Measurements from ENCODE around the gene PCTP. TPM values are rescaled to one million over a fixed set of nuclear protein-coding genes. Genes with fewer than 3 reads are reported as not detected.
A peak's percentile ranks its signal among the peaks of the same experiment; 100 is the strongest.

Gene PCTP
- 21.1 and 23.6 TPM in 2 replicates for total RNA-seq (2014; rRNA removed; shearing (Covaris generic))

DNA sequence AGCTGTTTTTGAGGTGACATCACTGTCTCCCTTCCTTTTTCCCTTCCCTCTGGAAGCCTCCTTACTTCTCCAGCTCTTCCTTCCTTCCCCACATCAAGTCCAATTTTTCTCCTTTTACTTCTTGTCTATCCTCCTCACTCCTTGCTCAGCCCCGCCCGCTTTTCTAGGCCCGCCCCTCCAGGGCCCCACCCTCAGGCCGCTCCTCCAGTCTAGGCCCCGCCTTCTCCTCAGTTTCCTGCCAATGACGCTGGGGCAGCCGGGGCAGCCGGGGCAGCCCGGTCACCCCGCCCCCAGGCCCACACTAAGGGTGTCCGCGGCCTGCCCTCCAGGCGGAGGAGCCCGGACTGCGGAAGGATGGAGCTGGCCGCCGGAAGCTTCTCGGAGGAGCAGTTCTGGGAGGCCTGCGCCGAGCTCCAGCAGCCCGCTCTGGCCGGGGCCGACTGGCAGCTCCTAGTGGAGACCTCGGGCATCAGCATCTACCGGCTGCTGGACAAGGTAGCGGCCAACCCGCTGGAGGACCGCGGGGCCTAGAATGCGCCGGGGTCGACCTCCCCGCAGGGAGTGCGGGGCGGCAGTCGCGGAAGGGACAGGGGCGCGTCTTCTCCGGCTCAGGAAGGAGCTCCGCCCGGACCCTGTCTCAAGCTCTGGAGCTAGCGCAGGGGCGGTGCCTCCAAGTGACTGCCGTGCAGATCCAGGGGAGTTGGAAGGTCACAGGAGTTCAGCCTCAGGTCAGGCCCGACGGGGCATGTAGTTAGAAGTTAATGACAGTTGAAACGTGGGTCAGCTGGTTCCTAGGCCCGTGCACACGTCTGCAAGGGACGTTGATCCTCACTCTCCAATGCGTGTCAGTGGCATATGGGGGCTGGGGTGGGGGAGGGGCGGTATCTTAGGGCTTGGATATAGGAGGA, at the start of gene PCTP:
PCTP (plus strand) TSS at position 302 of the 908 bp plus-strand sequence; CDS start at position 355, 53 bp downstream.
- H3K27ac ChIP-seq = peak within 1 kb of the TSS; percentile 60
- H3K36me3 ChIP-seq = no peaks in the 10 kb centered on the region
- no peaks in the 10 kb centered on the region for H3K4me1 ChIP-seq
- no peaks in the 10 kb centered on the region for H3K9me3 ChIP-seq (replicated peaks)
- peak within 1 kb of the TSS; percentile 68 for H3K4me3 ChIP-seq
- peak; percentile 93 for DNase-seq
- no peaks in the 10 kb centered on the region for H3K27me3 ChIP-seq

DNA sequence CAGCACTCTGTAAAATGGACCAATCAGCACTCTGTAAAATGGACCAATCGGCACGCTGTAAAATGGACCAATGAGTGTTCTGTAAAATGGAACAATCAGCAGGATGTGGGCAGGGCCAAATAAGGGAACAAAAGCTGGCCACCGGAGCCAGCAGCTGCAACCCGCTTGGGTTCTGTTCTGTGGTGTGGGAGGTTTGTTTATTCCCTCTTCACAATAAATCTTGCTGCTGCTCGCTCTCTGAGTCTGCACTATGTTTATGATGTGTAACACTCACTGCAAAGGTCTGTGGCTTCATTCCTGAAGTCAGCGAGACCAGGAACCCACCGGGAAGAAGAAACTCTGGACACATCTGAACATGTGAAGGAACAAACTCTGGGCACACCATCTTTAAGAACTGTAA, 48.7 kb upstream of the PCTP start:
- no peaks in the 10 kb centered on the region for H3K36me3 ChIP-seq
- no peaks in the 10 kb centered on the region for H3K9me3 ChIP-seq (replicated peaks)
- H3K27me3 ChIP-seq = no peaks in the 10 kb centered on the region
- no peak for DNase-seq
- H3K4me3 ChIP-seq = no peak overlapping the region
- no peak overlapping the region for H3K27ac ChIP-seq
- peaks cover 20% of the 10 kb centered on the region for H3K4me1 ChIP-seq

DNA sequence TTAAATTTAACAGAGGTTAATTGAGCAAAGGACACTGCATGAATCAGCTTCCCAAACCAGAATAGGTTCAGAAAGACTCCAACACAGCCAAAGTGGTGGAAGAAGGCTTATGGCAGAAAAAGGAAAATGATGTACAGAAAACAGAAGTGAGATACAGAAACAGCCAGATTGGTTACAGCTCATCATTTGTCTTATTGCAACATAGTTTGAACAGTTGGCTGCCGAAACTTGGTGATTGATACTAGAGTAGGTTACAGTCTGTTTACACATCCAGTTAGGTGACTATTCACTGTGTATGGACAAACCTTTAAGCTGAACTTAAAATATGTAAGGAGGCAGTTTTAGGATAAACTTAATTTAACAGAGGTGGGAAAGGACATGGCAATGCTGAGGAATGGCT, 46.5 kb upstream of the PCTP start:
- H3K4me1 ChIP-seq = peaks cover 11% of the 10 kb centered on the region
- H3K27me3 ChIP-seq = no peaks in the 10 kb centered on the region
- H3K4me3 ChIP-seq = no peak overlapping the region
- no peak overlapping the region for H3K27ac ChIP-seq
- no peak for DNase-seq
- H3K9me3 ChIP-seq (replicated peaks) = no peaks in the 10 kb centered on the region
- H3K36me3 ChIP-seq = no peaks in the 10 kb centered on the region

DNA sequence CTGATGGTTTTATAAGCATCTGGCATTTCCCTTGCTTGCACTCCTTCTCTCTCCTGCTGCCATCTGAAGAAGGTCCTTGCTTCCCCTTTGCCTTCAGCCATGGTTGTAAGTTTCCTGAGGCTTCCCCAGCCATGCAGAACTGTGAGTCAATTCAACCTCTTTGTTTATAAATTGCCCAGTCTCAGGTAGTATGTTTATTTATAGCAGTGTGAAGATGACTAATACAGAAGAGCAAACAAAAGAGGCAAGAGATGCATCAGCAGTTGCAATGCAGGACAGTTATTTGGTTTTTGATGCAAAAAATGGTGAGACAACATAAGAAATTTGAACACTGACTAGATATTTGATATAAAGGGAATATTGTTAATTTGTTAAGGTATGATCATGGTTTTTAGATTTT, 45.0 kb upstream of the PCTP start:
- H3K4me1 ChIP-seq = 0 out of 2 replicates have a peak, but pooled peaks cover 4% of the 10 kb centered on the region
- DNase-seq = no peak
- H3K9me3 ChIP-seq (replicated peaks) = no peaks in the 10 kb centered on the region
- H3K27me3 ChIP-seq = no peaks in the 10 kb centered on the region
- no peaks in the 10 kb centered on the region for H3K36me3 ChIP-seq
- no peak overlapping the region for H3K27ac ChIP-seq
- no peak overlapping the region for H3K4me3 ChIP-seq

DNA sequence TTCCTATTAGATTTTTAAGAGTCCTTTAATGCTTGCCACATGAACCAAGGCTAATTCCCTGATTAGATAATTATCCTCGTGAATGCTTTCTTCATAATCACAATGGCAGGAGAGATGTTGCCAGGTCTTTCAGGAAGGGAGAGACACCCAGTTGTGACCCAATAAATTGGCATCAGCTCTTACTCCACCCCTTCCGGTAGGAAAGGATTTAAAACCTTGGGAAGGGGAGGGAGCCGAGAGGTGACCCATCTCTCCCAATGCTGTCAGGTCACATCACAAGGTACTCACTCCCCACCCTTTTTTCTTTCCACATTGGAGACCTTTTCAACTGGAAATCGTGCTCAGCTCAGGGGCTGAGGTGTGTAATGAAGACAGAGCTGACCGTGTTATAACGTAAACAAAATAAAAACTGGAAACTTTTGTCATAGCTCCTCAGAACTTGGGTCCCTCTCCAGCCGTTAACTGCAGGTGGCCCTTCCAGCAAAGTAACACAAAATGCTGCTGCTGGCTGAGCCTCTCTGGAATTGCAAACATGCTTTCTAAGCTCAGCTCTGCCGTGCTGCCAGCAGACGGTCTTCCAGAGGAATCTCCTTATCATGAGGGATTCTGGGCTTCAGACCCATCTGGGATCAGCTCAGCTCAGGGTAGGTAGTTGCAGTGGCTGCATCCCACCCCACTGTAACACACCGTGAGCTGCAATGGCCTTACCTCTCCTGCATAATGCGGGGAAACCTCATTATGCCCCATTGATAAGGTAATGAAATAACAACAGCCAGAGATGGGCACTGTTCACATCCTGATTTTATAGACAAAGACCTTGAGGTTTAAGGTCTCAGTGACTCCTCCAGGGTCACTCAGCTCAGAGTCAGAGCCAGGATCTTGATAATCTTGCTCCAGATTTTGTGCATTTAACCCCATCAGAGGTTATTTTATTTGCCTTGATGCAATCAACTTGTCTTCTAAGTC, 43.8 kb upstream of the PCTP start:
- H3K27ac ChIP-seq = no peak overlapping the region
- no peaks in the 10 kb centered on the region for H3K27me3 ChIP-seq
- no peaks in the 10 kb centered on the region for H3K9me3 ChIP-seq (replicated peaks)
- no peak for DNase-seq
- no peaks in the 10 kb centered on the region for H3K36me3 ChIP-seq
- no peak overlapping the region for H3K4me3 ChIP-seq
- 0 out of 2 replicates have a peak, but pooled peaks cover 4% of the 10 kb centered on the region for H3K4me1 ChIP-seq

GRCh38 chr17:55708175-55708974, 42.5 kb upstream of the PCTP start:
- Histone ChIP-seq H3K4me3 (no peak overlapping the region), H3K36me3 (no peaks in the 10 kb centered on the region), H3K9me3 (replicated peaks) (no peaks in the 10 kb centered on the region), H3K4me1 (0 out of 2 replicates have a peak, but pooled peaks cover 4% of the 10 kb centered on the region), H3K27ac (no peak overlapping the region), H3K27me3 (no peaks in the 10 kb centered on the region)
- DNase-seq = no peak

DNA sequence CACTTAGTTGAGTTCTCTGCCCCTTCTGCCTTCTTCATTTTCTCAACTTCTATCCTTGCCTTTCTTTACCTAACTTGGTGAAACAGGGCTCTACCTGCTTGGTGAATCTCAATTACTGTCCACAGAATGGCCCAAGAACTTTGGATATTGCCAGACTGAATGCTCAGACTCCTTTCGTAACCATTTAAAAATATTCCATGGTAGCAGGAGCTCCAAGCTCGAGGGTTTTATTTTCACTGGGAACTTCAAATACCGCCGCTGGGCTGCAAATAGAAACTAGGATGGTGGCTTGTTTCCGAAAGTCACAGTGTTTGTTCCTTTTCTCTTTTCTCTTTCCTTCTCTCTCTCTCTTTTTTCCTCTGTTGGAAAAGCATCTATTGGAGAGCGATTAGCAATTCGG, 41.4 kb upstream of the PCTP start:
- Histone ChIP-seq H3K4me1 (0 out of 2 replicates have a peak, but pooled peaks cover 4% of the 10 kb centered on the region), H3K36me3 (no peaks in the 10 kb centered on the region), H3K27ac (no peak overlapping the region), H3K27me3 (no peaks in the 10 kb centered on the region), H3K4me3 (no peak overlapping the region), H3K9me3 (replicated peaks) (no peaks in the 10 kb centered on the region)
- DNase-seq = no peak

GRCh38 chr17:55709984-55710383, 40.9 kb upstream of the PCTP start:
- Histone ChIP-seq H3K36me3 (no peaks in the 10 kb centered on the region), H3K27ac (no peak overlapping the region), H3K4me3 (no peak overlapping the region), H3K9me3 (replicated peaks) (no peaks in the 10 kb centered on the region), H3K4me1 (0 out of 2 replicates have a peak, but pooled peaks cover 4% of the 10 kb centered on the region), H3K27me3 (no peaks in the 10 kb centered on the region)
- DNase-seq = no peak

GRCh38 chr17:55710410-55710809, 40.4 kb upstream of the PCTP start:
- H3K27me3 ChIP-seq = no peaks in the 10 kb centered on the region
- no peak overlapping the region for H3K4me3 ChIP-seq
- DNase-seq = peak in 1 of 2 experiments; percentile 38
- H3K9me3 ChIP-seq (replicated peaks) = no peaks in the 10 kb centered on the region
- 0 out of 2 replicates have a peak, but pooled peaks cover 4% of the 10 kb centered on the region for H3K4me1 ChIP-seq
- H3K36me3 ChIP-seq = no peaks in the 10 kb centered on the region
- H3K27ac ChIP-seq = no peak overlapping the region

DNA sequence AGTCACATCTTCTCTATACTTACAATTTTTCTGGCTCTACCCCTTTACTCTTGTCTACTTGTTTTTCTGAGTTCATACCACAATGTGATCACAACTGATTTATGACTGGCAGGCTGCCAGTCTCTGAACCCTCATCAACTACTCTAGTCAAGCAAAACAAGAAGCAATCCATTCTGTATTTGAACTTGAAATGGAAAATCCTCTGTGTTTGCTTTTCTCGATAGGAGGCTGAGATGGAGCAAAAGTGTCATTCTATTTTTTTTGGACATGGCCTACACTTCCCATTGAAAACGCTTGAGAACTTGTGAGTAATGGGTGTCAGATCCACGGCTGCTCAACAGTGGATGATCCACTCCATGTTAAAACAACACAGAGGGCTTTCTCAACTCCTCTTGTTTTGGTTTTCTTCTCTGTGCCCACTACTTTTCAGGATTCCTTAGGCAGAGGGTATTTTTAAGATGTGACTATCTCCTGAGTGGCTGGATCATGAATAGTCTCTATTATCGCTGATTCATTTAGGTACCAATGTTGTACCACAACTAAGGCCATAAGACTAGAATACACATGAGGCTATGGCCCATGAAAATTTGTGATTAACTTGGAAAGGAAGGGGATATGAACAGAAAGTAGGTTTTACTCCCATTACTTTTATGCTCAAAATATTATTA, 39.9 kb upstream of the PCTP start:
- no peaks in the 10 kb centered on the region for H3K36me3 ChIP-seq
- no peaks in the 10 kb centered on the region for H3K9me3 ChIP-seq (replicated peaks)
- H3K4me3 ChIP-seq = no peak overlapping the region
- H3K27ac ChIP-seq = no peak overlapping the region
- 0 out of 2 replicates have a peak, but pooled peaks cover 4% of the 10 kb centered on the region for H3K4me1 ChIP-seq
- H3K27me3 ChIP-seq = no peaks in the 10 kb centered on the region
- no peak for DNase-seq

DNA sequence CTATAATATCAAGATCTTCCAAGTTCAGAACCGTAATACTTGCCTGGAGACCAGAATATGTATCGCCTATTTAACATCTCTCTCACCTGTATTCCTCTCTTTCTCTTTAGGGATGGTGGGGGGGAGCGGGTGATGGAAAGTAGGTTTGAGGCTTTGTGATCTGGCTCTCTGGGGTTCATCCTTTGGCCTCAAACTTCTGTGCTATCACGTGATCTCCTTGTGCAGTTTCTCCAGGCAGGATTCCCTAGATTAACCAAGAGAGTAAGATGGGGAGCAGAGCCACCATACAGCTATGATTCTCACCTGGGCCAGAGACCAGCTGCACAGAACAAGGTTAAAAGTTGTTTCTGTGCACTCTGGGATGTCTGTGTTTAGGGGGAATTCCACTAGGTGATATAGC, 33.4 kb upstream of the PCTP start:
- Histone ChIP-seq H3K36me3 (no peaks in the 10 kb centered on the region), H3K27me3 (no peaks in the 10 kb centered on the region), H3K9me3 (replicated peaks) (no peaks in the 10 kb centered on the region), H3K4me1 (no peaks in the 10 kb centered on the region), H3K4me3 (no peak overlapping the region), H3K27ac (no peak overlapping the region)
- no peak for DNase-seq

- DNase-seq = peak; percentile 66 to 84
- no peaks in the 10 kb centered on the region for H3K9me3 ChIP-seq (replicated peaks)
- peaks cover 2% of the 10 kb centered on the region; the same call in 1 of the 2 replicates for H3K4me1 ChIP-seq
- no peaks in the 10 kb centered on the region for H3K27me3 ChIP-seq
- no peak overlapping the region for H3K27ac ChIP-seq
- H3K4me3 ChIP-seq = no peak overlapping the region
- H3K36me3 ChIP-seq = no peaks in the 10 kb centered on the region
Observed at GRCh38 chr17:55717898-55718735, 32.7 kb upstream of the PCTP start.

Data from SJCRH30 (cell line).